GM11168 (cell line): ENCODE results near the gene S100A2.

Experiments
- in situ Hi-C: fragments of 300-500 bp; cut with MboI; formaldehyde crosslinking; loops from one replicate; pipeline ENCODE4 v1.12.0; 2022; ENCODE audit warnings: low sequenced_read_pairs; ENCODE audit not compliant: unreplicated experiment

The S100A2 gene

DNA sequence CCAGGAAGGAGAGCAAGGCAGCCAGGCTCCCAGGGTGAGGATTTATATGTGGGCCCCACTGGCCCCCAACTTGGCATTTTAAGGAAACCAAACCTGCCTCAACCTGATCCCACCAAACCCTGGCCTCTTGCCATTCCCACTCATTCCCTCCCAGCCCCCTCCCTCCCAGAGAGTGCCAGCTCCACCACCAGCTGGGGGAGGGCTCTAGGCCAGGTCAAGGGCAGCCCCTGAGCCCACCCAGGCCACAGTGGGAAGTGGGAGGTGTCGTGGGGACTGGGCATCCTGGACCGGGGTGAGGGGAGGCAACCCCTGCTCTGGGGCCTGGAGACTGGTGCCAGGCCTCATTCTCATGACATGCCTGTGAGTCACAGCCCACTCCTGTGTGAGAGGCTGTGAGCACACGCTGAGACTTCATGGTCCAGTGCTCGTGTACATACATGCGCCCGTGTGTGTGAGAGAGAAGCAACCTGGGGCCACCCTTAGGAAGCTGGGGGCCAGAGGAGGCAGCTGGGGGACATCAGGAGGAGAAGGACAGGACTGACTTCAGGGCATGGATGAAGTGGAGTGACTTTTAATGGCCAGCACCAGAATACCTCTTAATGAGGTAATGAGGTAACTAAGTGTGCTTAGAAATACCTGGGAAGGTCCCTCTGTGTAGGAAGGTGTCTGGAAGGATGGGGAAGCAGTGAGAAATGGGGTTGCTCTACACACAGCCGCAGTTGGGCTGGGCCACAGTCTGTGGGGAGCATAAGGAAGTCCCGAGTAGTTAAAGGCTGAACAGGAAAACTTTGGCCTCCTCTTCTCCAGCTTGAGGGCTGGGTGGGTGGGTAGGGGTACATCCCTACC is at the start of gene S100A2:
S100A2 (minus strand) TSS at position 316 of the 846 bp plus-strand sequence. CDS start 1,967 bp downstream, outside the sequence.
- in situ Hi-C loops = no loop called here

DNA sequence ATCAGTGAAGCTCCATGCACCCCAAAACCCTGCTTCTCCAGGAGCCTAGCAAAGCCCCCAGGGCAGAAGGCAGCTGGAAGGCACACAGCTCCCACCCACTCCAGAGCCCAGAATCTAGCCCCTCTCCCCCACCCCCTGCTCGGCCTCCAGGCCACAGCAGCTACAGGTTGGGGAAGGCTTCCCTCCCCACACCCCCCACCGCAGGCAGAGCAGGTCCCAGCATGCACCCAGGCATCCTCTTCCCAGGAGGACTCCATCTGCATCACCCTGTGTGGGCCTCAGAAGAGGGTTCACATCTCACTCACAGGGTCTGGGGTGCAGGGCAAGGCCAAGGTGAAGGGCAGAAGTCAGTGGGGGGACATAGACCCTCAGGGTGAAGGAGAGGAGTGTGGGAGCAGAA is 49.8 kb upstream of the S100A2 start:
- in situ Hi-C loops = no loop called here

DNA sequence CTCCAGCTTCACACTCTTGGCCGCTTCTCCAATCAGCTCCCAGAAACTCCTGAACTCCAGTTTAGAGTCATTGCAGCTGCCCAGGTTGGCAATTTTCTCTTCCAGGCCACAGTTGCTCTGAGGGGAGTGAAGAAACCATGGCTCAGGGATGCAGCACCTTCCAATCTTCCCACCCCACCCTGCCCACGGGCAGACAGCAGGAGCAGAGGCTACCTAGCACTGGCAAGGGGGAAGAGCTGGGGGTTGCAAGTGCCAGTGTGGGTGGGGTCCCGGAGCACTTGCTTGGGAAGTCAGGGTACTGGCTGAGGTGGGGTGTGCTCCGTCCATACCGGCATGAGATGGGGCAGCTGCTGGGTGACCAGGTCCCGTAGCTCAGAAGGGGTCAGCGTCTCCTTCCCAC is 49.3 kb upstream of the S100A2 start:
- in situ Hi-C loops = no loop called here

DNA sequence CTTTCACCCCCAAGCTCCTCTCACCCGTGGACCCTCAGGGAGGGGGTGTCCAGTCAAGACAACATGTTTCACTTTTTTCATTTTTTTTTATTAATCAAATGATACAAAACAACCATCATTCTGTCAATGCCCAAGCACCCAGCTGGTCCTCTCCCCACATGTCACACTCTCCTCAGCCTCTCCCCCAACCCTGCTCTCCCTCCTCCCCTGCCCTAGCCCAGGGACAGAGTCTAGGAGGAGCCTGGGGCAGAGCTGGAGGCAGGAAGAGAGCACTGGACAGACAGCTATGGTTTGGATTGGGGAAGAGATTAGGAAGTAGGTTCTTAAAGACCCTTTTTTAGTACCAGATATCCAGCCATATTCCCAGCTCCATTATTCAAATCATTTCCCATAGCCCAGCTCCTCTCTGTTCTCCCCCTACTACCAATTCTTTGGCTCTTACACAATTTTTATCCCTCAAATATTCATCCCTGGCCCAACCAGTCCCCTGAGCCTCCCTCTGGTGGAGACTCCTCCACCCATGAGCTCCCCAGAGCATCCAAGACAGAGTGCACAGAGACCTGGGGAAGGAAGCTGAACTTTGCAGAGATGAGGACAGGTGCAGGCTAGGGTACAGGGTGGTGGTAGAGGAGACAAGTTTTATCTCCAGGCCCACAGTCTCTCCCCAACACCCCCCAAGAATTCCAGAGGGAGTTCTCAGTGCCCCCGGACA is 48.7 kb upstream of the S100A2 start:
- in situ Hi-C loops = no loop called here

DNA sequence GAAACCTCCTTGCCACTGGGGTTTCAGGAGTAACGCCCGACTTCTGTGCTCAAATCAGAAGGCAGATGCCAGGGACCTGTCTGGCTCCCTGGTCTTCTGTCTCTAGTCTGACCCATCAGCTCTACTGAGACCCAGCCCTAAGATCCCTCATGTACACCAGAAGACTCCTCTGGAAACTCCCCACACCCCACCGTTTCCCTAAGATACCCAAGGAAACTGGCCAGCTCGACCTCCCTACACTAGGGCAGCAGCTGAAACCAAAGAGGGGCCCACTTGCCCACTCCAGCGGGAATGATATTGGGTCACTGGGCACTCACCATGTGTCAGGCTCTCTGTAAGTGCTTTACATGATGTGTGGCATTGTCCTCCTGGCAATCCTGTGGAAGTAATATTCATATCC is 47.8 kb upstream of the S100A2 start:
- in situ Hi-C loops = no loop called here

DNA sequence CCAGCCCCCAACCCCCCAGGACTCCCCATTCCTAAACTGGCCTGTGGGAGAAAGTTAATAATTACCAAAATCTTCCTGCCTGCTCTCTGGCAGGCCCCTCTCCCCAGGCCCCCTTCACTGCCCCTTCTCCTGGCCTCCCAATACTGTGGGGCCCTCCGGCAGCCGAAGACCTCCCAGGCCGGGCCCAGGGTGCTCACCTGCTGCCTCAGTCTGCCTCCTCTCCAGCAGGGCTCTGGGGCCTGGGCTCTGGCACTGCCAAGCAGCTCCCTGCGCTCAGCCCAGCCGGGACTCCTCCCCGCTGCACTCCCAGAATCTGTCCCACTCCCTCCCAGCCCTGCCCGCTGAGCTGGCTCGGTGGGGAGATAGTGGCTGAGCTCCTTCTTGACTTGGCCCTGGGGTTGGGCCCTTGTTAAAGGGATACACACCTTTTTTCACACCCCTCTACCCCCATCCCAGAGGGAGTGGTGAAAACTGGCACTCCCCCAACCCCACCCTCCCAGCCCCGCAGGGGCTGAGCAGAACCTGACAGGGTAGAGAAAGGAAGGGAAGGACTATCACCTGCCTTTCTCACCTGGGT is 47.2 kb upstream of the S100A2 start, which contains the start of gene S100A16:
S100A16 (minus strand) TSS at position 383 of the 577 bp plus-strand sequence. CDS start 4,986 bp downstream, outside the sequence.
- in situ Hi-C loops = no loop called here

DNA sequence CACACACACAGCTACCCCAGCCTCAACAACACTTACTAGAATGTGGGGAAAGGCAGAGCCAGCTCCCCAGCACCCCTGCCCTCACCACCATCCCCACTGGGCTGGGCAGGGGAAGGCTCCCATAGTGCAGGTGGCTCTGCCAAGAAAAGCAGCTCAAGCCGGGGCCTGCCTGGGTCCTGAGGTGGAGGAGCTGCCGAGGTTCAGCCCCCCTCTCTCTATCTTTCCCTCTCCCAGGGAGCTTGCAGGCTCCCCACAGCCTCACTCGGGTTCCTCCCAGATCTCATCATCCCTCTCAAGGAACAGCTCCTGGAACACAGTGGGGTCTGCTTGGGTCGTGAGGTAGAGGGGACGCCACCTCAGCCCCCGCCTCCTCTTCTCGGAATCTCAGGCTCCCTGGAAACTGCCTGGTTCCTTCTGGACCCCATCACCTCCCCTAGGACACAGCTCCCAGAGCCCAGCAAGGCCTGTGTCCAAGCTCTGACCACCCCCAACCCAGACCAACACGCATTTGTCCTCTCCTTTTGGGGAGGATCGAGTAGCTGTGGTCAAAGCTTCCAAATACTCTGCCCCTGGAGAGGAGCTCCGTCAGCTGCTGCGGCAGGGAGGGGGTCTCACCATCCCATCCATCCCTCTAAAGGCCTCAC is 46.6 kb upstream of the S100A2 start:
- in situ Hi-C loops = no loop called here

DNA sequence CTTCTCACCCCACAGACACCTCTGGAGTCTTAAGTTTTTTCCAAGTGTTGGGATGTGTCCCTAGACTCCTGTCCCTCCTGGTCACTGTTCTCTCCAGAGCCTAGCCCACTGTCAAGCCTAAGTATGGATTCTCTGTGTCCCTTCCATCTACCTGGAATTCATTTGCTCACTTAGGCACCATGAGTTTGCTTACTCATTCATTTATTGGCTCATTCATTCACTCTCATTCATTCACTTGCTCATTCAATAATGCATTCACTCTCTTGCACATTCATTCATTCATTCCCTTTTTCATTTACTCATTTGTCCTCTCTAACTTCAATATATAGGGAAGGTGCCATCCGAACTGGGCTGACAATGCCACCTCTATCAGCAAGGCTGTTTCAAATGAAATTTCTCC is 45.7 kb upstream of the S100A2 start:
- in situ Hi-C loops = no loop called here

DNA sequence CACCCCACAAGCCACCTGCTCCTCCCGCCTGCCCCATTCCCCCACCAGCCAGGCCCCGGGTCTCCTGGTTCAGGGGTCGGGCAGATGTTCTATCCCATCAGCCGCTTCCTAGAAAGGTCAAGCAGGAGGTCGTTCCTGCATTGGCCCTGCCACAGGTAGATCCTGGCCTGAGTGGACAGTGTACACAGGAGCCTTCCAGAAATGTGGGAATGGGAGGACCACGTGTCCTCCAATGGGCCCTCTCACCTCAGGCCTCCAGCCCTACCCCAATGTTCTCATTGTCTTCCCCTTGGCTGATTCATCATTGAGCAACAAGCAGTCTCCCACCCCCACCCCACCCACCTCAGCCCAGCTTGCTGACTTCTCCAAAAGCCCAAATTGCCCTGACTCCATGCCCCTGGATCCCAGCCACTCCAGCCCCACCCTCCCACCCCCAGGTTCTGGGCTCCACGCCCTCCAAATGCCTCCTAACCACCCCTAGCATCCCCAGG is 45.2 kb upstream of the S100A2 start:
- in situ Hi-C loops = no loop called here

DNA sequence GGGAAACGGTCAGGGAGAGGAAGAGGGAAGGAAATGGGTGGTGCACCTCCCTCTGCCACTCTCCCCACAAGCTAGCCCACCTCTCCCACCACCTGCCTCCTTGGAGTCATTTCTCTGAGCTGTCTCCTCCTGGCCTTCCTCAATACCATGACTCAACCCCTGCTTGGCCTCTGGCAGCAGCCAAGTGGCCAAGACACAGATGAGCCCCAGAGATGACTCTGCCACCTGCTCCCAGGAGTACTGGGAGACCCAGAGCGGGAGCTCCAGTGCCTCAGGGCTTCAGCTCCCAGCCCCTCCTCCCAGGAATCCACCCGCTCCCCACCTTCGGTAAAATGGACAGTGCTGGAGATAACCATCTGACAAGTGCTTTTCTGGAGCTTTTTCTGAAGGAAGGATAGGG is 44.7 kb upstream of the S100A2 start:
- in situ Hi-C loops = no loop called here

DNA sequence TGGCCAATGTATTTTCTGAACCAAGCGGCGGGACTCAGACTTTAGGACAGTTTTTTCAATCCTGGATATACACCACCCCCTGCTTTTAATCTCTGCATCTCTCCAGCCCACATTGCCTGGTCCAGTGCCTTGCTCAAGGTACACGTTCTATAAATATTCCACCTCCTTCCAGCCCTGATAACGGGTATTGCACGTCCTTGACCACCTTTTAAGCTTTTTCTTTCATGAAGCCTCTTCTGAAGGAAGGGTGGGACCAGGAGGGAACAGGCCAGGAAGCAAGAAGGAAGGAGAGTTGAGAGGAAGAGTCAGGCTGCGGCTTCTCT is 43.9 kb upstream of the S100A2 start:
- in situ Hi-C loops = no loop called here

DNA sequence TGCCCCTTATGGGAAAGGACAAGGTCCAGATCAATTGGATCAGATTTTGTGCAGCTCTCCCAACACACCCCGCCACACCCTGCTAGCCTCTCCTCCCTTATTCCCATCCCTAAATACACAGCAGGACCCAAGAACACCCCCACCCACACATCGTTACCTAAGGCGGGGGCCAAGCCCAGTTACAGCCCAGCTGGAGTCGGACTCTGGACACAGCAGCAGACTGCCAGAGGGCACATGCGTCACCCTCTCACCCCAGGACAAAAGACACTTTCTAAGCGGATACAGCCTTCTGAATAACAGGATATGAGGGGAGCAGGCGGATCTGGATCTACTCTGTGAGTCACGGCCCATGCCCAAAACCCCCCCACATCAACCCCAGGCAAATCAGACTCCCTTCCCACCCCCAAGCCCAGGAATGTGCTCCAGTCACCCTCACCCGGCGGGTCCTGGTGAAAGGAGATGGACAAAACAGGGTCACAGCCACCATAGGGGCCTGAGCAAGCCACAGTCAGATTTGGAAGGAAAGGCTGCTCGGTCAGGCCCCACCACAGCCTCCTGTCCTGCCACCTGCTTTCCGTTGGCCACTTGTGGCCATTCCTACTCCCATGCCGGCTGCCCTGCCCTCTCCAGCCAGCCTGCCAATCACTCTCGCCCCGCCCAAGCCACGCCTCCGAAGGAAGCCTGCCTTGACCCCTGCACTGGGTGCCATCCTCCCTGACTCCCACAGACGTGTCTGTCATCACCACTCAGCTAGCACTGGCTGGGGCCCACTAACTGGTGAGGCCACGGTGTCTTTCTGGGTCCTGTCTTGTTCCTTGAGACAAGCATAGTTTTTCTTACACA is 43.3 kb upstream of the S100A2 start:
- in situ Hi-C loops = no loop called here

DNA sequence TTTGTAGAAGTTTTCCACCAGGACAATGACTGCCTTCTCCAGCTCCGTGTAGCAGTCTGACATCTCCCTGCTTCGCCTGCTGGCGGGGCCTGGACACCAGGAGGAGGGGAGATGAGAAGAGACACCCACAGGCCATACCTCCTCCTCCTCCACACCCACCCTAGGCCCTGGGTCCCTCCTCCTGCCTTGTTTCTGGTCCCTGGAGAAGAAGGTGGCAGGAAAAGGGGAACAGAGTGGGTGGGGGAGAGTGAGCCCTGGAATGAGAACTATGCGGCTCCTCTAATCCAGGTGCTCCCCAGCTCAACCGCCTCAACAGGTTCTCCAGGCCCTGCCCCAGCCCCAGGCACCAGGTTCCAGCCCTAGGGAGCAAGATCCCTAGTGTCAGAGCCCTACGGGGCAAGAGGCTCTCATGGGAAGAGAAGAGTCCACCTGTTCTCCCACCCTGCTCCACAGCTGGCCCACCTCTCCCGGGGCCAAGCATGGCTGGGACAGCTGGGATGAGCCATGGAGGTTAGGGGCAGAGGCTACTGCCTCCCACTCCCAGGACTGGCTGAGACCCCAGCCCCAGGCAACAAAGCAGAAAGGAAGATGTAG is 42.5 kb upstream of the S100A2 start:
- in situ Hi-C loops = no loop called here

DNA sequence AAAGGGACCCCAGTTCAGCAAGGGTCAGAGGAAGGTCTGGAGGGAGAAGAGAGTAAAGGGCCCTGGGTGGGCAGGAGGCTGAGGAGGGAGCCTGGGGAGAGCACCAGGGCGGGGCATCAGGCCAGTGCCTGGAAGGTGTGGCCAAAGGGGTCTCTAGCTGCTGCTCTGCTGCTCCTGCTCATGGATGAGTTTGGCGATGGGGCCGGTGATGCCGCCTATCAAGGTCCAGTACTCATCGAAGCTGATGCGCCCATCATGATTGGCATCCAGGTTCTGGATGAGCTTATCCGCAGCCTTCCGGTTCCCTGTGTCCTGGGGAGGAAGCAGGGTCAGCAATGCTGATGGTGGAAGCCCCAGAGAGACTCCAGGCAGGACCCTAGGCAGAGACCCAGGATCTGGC is 41.7 kb upstream of the S100A2 start:
- in situ Hi-C loops = no loop called here

DNA sequence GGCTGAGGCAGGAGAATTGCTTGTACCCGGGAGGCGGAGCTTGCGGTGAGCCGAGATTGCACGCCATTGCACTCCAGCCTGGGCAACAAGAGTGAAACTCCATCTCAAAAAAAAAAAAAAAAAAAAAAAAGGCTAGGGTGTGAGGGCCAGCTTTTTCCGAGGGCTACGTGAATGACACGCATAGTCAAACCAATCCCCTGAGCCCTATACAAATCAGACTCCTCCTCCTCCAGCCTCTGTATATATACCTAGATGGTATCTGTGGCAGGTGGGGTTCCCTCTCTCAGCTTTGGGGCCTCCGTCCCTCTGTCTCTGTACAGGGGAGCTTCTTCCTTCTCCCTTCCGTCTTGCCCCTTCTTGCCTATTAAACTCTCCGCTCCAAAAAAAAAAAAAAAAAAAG is 40.5 kb upstream of the S100A2 start:
- in situ Hi-C loops = no loop called here

DNA sequence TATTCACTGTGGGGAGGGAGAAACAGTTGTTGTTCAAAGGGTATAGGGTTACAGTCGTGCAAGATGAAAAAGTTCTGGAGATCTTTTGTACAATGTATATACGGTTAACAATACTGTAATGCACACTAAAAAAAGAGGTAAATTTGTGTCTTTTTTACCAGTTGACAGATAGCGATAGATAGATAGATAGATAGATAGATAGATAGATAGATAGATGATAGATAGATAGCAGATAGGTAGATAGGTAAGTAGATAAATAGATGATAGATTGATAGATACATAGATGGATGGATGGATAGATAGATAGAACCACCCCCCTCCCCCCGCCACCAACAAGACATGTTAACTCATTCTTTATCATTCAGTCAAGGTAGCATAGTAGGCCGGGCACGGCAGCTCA is 37.1 kb upstream of the S100A2 start:
- in situ Hi-C loops = no loop called here

DNA sequence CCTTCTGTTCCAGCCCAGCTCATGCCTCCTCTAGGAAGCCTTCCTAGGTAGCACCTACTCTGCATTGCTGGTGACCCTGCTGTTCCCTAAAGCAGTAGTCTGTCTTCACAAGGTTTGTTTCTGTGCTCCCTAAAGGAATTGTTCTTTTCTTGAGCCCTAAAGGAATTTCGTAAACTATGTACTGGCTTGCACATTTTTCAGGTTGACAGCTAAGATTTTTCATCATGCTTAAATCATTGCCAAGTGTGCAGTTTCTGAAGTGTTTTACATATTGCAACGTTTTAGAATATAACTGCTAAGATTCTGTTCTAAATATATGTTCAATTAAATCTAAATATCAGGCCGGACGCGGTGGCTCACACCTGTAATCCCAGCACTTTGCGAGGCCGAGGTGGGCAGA is 34.2 kb upstream of the S100A2 start:
- in situ Hi-C loops = no loop called here

DNA sequence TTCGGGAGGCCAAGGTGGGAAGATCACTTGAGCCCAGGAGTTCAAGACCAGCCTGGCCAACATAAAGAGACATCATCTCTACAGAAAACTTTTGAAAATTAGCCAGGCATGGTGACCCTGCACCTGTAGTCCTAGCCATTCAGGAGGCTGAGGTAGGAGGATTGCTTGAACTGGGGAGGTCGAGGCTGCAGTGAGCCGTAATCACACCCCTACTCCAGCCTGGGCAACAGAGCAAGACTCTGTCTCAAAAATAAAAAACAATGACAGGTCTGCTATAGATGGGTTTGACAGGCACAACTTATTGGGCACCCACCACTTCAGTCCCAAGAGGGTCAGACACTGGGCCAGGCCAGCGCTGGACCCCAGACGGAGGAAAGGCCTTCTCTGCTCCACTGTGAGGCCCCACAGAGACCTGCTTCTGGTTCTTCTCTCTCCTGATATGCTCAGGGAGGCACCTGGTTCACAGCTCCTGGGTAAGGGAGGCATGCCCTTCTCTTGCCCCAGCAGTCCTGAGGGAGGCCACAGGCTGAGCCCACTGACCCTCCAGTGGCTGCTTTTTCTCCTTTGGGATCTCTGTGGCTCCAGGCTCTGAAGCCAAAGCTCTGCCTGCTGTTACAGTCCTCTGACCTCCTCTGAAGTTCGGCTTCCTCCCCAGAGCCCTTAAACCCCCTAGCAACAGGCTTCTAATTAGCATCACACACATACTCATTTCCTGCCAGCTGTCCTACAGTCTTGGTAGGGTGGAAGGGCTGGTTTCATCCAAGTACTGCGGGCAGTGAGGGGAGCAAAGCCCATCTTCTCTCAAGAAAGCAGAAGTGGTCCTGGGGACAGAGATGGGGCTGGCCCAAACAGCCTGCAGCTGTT is 32.9 kb upstream of the S100A2 start:
- in situ Hi-C loops = no loop called here

DNA sequence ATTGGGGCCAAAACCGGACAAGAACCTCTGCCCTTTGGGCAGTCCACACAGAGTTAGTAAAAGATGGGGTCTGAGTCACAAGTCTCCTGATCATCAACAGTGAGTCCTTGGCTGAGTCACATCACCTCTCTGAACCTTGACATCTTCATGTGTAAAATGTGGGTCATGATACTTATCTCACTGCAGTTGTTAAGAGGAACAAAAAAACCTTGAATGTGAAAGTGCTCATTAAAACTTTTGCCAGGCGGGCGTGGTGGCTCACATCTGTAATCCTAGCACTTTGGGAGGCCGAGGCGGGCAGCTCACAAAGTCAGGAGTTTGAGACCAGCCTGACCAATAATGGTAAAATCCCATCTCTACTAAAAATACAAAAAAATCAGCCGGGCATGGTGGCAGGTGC is 31.6 kb upstream of the S100A2 start:
- in situ Hi-C loops = no loop called here
